GM12878 (cell line): ENCODE results near the gene TBC1D8. TPM values are rescaled to one million over a fixed set of nuclear protein-coding genes. Genes with fewer than 3 reads are reported as not detected.

ENCODE experiments used
- ATAC-seq: fragments of 200-7000 bp; cut with Tn5 transposase; 3 replicates; pipeline ENCODE4 v1.9.1; 2020; ENCODE audit warnings: mild to moderate bottlenecking, moderate library complexity
- BruUV-seq: library from RNA; stranded (reverse); fragments of 400-500 nt; replicated peaks from 2 replicates; lab custom pipeline; 2021; lab: Mats Ljungman, UMichigan
- CTCF ChIA-PET: fragments of 300-600 bp; sonication (Branson Sonifier 250); formaldehyde crosslinking; extraction: SDS; loops from one replicate; lab custom pipeline; 2021; ENCODE audit warnings: inconsistent platforms; lab: Yijun Ruan, JAX
- POLR2A ChIA-PET: fragments of 350-600 bp; formaldehyde crosslinking; extraction: SDS; loops from one replicate; lab custom pipeline; 2021; ENCODE audit warnings: inconsistent platforms; lab: Charles Lee
- RAD21 ChIA-PET: fragments of 300-600 bp; sonication (Branson Sonifier 250); formaldehyde crosslinking; loops from one replicate; lab custom pipeline; 2023; ENCODE audit warnings: antibody characterized with exemption; ENCODE audit not compliant: unreplicated experiment; lab: Charles Lee
- SMC1A ChIA-PET: fragments of 300-600 bp; sonication (Branson Sonifier 250); formaldehyde crosslinking; loops from one replicate; lab custom pipeline; 2023; ENCODE audit not compliant: unreplicated experiment, uncharacterized antibody; lab: Charles Lee
- DNase-seq: peaks from one replicate; pipeline ENCODE4 v3.0.0-alpha.2; 2011; ENCODE audit warnings: low read depth, low spot score
- FAIRE-seq: peaks from 3 replicates; lab custom pipeline; 2011; peaks lifted over from hg19 to GRCh38; lab: Jason Lieb, UNC
- H2AFZ ChIP-seq: 2 replicates; pipeline ENCODE4 v1.6.0; 2011; ENCODE audit warnings: low read depth, low read length, control low read depth; ENCODE audit not compliant: control insufficient read depth
- H3K27ac ChIP-seq: 2 replicates; pipeline ENCODE4 v1.5.1; 2011; ENCODE audit warnings: control low read depth; ENCODE audit not compliant: control insufficient read depth, insufficient read depth
- H3K27me3 ChIP-seq, 2 experiments: replicated peaks in 1 of 2; 2 replicates each; pipeline versions ENCODE4 v1.6.0 to v1.6.1; 2011; ENCODE audit warnings: low read length in 1 of 2; ENCODE audit not compliant: control insufficient read depth in 2 of 2, insufficient read depth in 2 of 2
- H3K36me3 ChIP-seq, 2 experiments: 2 replicates each; pipeline ENCODE4 v1.5.1; 2011; ENCODE audit warnings: low read length in 1 of 2; ENCODE audit not compliant: control insufficient read depth in 2 of 2, insufficient read depth in 2 of 2
- H3K4me1 ChIP-seq: 2 replicates; pipeline ENCODE4 v1.6.1; 2011; ENCODE audit warnings: mild to moderate bottlenecking, low read length, moderate library complexity, mixed read lengths; ENCODE audit not compliant: control insufficient read depth, insufficient read depth
- H3K4me2 ChIP-seq: 2 replicates; pipeline ENCODE4 v1.6.0; 2011; ENCODE audit warnings: control low read depth; ENCODE audit not compliant: control insufficient read depth, insufficient read depth
- H3K4me3 ChIP-seq: fragments of 200-600 bp; sonication (generic); 2 replicates; pipeline ENCODE4 v1.5.1; 2016
- H3K79me2 ChIP-seq: 2 replicates; pipeline ENCODE4 v1.6.0; 2011; ENCODE audit warnings: low read length; ENCODE audit not compliant: control insufficient read depth, insufficient read depth
- H3K9ac ChIP-seq: 2 replicates; pipeline ENCODE4 v1.8.0; 2011; ENCODE audit warnings: low read length, control low read depth, mixed read lengths; ENCODE audit not compliant: control insufficient read depth, insufficient read depth
- H3K9me3 ChIP-seq: replicated peaks from 3 replicates; pipeline ENCODE4 v1.5.1; 2011; ENCODE audit warnings: mild to moderate bottlenecking, low read length; ENCODE audit not compliant: control insufficient read depth, insufficient read depth
- H4K20me1 ChIP-seq: 2 replicates; pipeline ENCODE4 v1.6.0; 2011; ENCODE audit not compliant: control insufficient read depth, insufficient read depth
- CREB1 ChIP-seq: IDR thresholded peaks from 2 replicates; pipeline ENCODE4 v1.6.1; 2012; ENCODE audit warnings: low read depth, mild to moderate bottlenecking, inconsistent platforms
- CREM ChIP-seq: IDR thresholded peaks from 2 replicates; pipeline ENCODE4 v1.6.1; 2014; ENCODE audit warnings: antibody characterized with exemption, low read depth
- EED ChIP-seq: sonication (generic); IDR thresholded peaks from 2 replicates; pipeline ENCODE4 v1.6.1; 2016; ENCODE audit warnings: antibody characterized with exemption, low read depth
- ETV6 ChIP-seq, 2 experiments: fragments of 450-650 bp in 1 of 2; IDR thresholded peaks in 1 of 2; conservative IDR thresholded peaks in 1 of 2; 2 replicates each; pipeline ENCODE4 v1.6.1; 2014; ENCODE audit warnings: antibody characterized with exemption in 1 of 2, borderline replicate concordance in 1 of 2, low read depth in 1 of 2, mild to moderate bottlenecking in 1 of 2, moderate library complexity in 1 of 2
- IKZF1 ChIP-seq: fragments of 450-650 bp; conservative IDR thresholded peaks from 2 replicates; pipeline ENCODE4 v1.6.1; 2017; ENCODE audit warnings: antibody characterized with exemption, mild to moderate bottlenecking
- KLF5 ChIP-seq: fragments of 450-650 bp; IDR thresholded peaks from 2 replicates; pipeline ENCODE4 v1.6.1; 2014; ENCODE audit warnings: mild to moderate bottlenecking; ENCODE audit not compliant: partially characterized antibody
- NR2C2 ChIP-seq: IDR thresholded peaks from 2 replicates; pipeline ENCODE4 v1.6.1; 2011; ENCODE audit warnings: borderline replicate concordance, low read depth; ENCODE audit not compliant: control insufficient read depth, insufficient read length
- POU2F2 ChIP-seq: IDR thresholded peaks from 3 replicates; pipeline ENCODE4 v1.6.1; 2011; ENCODE audit warnings: low read depth, mild to moderate bottlenecking, low read length, borderline replicate concordance
- SUZ12 ChIP-seq: fragments of 200-600 bp; sonication (generic); IDR thresholded peaks from one replicate; pipeline ENCODE4 v1.6.1; 2018; ENCODE audit warnings: antibody characterized with exemption, mild to moderate bottlenecking; ENCODE audit not compliant: unreplicated experiment
- USF2 ChIP-seq: IDR thresholded peaks from 2 replicates; pipeline ENCODE4 v1.6.1; 2011; ENCODE audit warnings: low read depth, low read length, improper control_type of control experiment, borderline replicate concordance
- WGBS: methylation state at CpG from one replicate; pipeline ENCODE4 v1.1.6; 2016; ENCODE audit warnings: low lambda C conversion rate; ENCODE audit not compliant: insufficient replicate concordance, insufficient coverage; ENCODE audit errors: missing lambda C conversion rate; 5-methylcytosine and 5-hydroxymethylcytosine counted together
- in situ Hi-C: fragments of 300-500 bp; cut with MboI; formaldehyde crosslinking; loops from 9 replicates; pipeline ENCODE4 v1.14.3; 2018; ENCODE audit warnings: mixed read lengths
- intact Hi-C: fragments of 100-400 bp; cut with micrococcal nuclease; formaldehyde crosslinking; loops from one replicate; pipeline ENCODE4 v1.14.2; 2022; ENCODE audit not compliant: unreplicated experiment
- polyA plus RNA-seq, 11 experiments: library from polyadenylated mRNA; depleted of rRNA in 4 of 11; unstranded in 6 of 11; stranded (reverse) in 5 of 11; fragments of >200 nt; fragmentation: Nextera tagmentation in 4 of 11; fragmentation: Illumina TruSeq in 1 of 11; extraction: Ambion mirVana in 4 of 11; extraction: Trizol in 1 of 11; gene quantifications; 1 replicate in 1 of 11; 2 replicates in 10 of 11; pipeline versions ENCODE4 v1.2.1 to v1.2.3, GENCODE V29; 2011 to 2016; ENCODE audit warnings: inconsistent platforms in 2 of 11, missing spikeins in 2 of 11, low read depth in 1 of 11
- total RNA-seq, 4 experiments: library from RNA; depleted of rRNA in 3 of 4; stranded (reverse); fragments of >200 nt in 3 of 4; fragmentation: Illumina TruSeq in 1 of 4; extraction: Trizol in 1 of 4; gene quantifications; 2 replicates each; pipeline versions ENCODE4 v1.2.1 to v1.2.3, GENCODE V29; 2013 to 2021
- TF ChIP-seq, protein P1 (sequence below): fragments of 450-650 bp; IDR thresholded peaks from 2 replicates; pipeline ENCODE4 v1.6.1; 2018; ENCODE audit warnings: borderline replicate concordance, mild to moderate bottlenecking; ENCODE audit not compliant: partially characterized antibody
- TF ChIP-seq, protein P2 (sequence below): fragments of 450-650 bp; IDR thresholded peaks from 2 replicates; pipeline ENCODE4 v1.6.1; 2017; ENCODE audit warnings: low read depth, mild to moderate bottlenecking, moderate library complexity
- TF ChIP-seq, protein P3 (sequence below): fragments of 450-650 bp; IDR thresholded peaks from 2 replicates; pipeline ENCODE4 v1.6.1; 2017; ENCODE audit warnings: mild to moderate bottlenecking, moderate library complexity

Gene TBC1D8
- total and polyA plus RNA-seq, 10 of the 15 experiments (the other 5 are each of a cell fraction or from before 2014, with no cell fraction given) = 0.80 to 4.9 (median 4.4) TPM

DNA sequence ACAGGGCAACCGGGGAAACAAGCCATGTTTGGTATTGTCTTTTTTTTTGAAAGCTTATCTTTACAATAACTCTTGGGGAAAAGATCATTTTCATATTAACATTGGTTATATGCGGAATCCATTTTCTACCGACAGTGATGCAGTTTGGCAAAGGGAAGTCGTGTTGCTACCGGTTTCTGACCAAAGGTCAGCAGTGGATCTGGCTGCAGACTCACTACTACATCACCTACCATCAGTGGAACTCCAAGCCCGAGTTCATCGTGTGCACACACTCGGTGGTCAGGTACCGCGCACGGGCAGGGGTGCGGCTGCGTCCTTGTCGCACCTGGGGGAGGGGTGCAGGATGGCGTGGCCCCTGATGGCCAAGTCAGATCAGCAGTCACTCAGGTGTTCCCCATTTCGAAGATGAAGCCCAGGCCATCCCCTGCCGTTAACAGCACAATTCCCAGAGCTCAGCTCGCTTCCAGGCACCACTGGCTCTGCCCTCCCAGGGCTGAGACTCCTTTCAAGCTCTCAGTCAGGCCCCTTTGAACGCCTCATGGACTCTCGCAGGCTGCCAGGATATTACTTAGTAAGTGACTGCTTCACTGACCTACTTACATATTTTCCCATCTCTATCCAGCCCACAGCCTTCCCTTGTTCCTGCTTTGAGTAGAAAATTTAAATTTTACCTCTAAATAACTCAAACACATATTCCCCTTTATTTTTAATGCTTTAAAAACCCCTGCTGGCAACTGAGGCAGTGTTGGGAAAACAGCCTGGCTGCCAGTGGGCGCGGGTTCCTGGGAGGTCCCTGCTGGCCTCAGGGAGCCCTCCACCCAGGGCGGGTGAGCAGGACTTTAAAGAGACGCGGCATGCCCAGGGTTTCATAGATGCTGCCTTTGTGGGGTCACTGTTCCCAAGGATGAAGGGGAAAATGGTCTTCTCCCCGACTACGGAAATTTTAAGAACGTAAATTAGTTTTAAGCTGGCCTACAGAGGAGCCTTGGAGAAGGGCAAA lies 182.7 kb downstream of the TBC1D8 start:
- H3K9me3 ChIP-seq = no peaks in the 10 kb centered on the region
- WGBS = 69% methylated on average over 28 of the region's 28 CpGs
- H3K27ac ChIP-seq = no peak overlapping the region
- ChIA-PET CTCF (no interaction called here), SMC1A (no interaction called here), RAD21 (no interaction called here), POLR2A (no interaction called here)
- intact Hi-C loops = no loop called here
- peaks cover 0 to 1% of the 10 kb centered on the region in 2 experiments; a peak in 3 of 4 replicates for H3K27me3 ChIP-seq
- DNase-seq = no peak
- no peaks in the 10 kb centered on the region for H3K36me3 ChIP-seq
- H2AFZ ChIP-seq = no peak overlapping the region
- no peak overlapping the region for H3K4me2 ChIP-seq
- H3K4me3 ChIP-seq = no peak overlapping the region
- in situ Hi-C loops = no loop called here
- H3K4me1 ChIP-seq = no peaks in the 10 kb centered on the region
- H3K79me2 ChIP-seq = no peaks in the 10 kb centered on the region
- no peak for FAIRE-seq
- H3K9ac ChIP-seq = no peak overlapping the region
- no TSS peak for BruUV-seq
- H4K20me1 ChIP-seq = no peaks in the 10 kb centered on the region
- ATAC-seq = no peak
- TF ChIP-seq POU2F2 (no peak), EED (no peak), ETV6 (conservative IDR thresholded peaks at IDR 0.05 in 1 of 2, IDR thresholded peaks at IDR 0.05 in 1 of 2; ENCODE audit: borderline replicate concordance in 1 of 2, low read depth in 1 of 2) (no peak), CREM (no peak), CREB1 (no peak), USF2 (no peak), NR2C2 (no peak), KLF5 (no peak), IKZF1 (no peak), SUZ12 (no peak)
- TF ChIP-seq, protein P1, sequence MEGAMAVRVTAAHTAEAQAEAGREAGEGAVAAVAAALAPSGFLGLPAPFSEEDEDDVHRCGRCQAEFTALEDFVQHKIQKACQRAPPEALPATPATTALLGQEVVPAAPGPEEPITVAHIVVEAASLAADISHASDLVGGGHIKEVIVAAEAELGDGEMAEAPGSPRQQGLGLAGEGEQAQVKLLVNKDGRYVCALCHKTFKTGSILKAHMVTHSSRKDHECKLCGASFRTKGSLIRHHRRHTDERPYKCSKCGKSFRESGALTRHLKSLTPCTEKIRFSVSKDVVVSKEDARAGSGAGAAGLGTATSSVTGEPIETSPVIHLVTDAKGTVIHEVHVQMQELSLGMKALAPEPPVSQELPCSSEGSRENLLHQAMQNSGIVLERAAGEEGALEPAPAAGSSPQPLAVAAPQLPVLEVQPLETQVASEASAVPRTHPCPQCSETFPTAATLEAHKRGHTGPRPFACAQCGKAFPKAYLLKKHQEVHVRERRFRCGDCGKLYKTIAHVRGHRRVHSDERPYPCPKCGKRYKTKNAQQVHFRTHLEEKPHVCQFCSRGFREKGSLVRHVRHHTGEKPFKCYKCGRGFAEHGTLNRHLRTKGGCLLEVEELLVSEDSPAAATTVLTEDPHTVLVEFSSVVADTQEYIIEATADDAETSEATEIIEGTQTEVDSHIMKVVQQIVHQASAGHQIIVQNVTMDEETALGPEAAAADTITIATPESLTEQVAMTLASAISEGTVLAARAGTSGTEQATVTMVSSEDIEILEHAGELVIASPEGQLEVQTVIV = no peak
- TF ChIP-seq, protein P2, sequence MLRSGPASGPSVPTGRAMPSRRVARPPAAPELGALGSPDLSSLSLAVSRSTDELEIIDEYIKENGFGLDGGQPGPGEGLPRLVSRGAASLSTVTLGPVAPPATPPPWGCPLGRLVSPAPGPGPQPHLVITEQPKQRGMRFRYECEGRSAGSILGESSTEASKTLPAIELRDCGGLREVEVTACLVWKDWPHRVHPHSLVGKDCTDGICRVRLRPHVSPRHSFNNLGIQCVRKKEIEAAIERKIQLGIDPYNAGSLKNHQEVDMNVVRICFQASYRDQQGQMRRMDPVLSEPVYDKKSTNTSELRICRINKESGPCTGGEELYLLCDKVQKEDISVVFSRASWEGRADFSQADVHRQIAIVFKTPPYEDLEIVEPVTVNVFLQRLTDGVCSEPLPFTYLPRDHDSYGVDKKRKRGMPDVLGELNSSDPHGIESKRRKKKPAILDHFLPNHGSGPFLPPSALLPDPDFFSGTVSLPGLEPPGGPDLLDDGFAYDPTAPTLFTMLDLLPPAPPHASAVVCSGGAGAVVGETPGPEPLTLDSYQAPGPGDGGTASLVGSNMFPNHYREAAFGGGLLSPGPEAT = no peak
- TF ChIP-seq, protein P3, sequence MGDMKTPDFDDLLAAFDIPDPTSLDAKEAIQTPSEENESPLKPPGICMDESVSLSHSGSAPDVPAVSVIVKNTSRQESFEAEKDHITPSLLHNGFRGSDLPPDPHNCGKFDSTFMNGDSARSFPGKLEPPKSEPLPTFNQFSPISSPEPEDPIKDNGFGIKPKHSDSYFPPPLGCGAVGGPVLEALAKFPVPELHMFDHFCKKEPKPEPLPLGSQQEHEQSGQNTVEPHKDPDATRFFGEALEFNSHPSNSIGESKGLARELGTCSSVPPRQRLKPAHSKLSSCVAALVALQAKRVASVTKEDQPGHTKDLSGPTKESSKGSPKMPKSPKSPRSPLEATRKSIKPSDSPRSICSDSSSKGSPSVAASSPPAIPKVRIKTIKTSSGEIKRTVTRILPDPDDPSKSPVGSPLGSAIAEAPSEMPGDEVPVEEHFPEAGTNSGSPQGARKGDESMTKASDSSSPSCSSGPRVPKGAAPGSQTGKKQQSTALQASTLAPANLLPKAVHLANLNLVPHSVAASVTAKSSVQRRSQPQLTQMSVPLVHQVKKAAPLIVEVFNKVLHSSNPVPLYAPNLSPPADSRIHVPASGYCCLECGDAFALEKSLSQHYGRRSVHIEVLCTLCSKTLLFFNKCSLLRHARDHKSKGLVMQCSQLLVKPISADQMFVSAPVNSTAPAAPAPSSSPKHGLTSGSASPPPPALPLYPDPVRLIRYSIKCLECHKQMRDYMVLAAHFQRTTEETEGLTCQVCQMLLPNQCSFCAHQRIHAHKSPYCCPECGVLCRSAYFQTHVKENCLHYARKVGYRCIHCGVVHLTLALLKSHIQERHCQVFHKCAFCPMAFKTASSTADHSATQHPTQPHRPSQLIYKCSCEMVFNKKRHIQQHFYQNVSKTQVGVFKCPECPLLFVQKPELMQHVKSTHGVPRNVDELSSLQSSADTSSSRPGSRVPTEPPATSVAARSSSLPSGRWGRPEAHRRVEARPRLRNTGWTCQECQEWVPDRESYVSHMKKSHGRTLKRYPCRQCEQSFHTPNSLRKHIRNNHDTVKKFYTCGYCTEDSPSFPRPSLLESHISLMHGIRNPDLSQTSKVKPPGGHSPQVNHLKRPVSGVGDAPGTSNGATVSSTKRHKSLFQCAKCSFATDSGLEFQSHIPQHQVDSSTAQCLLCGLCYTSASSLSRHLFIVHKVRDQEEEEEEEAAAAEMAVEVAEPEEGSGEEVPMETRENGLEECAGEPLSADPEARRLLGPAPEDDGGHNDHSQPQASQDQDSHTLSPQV = no peak
